SK-N-SH treated with all-trans-retinoic acid at 6 μM for 48 hours (cell line): ENCODE measurements around the gene ESYT1.

Experiments
- ESRRG ChIP-seq: fragments of 250-450 bp; sonication (Bioruptor Pico); IDR thresholded peaks from 2 replicates; pipeline ENCODE4 v1.6.1; 2021; ENCODE audit warnings: mild to moderate bottlenecking
- ISL1 ChIP-seq: fragments of 250-450 bp; sonication (Bioruptor Pico); IDR thresholded peaks from 2 replicates; pipeline ENCODE4 v2.1.2; 2022; ENCODE audit warnings: mild to moderate bottlenecking, moderate library complexity
- OSR1 ChIP-seq: fragments of 250-450 bp; sonication (Bioruptor Pico); IDR thresholded peaks from 2 replicates; pipeline ENCODE4 v1.8.0; 2022; ENCODE audit warnings: moderate library complexity, mild to moderate bottlenecking, inconsistent platforms
- PPARA ChIP-seq: fragments of 250-450 bp; sonication (Bioruptor Pico); IDR thresholded peaks from 2 replicates; pipeline ENCODE4 v1.5.0; 2020; ENCODE audit warnings: mild to moderate bottlenecking, borderline replicate concordance
- SNAI2 ChIP-seq: fragments of 250-450 bp; sonication (Bioruptor Pico); IDR thresholded peaks from 2 replicates; pipeline ENCODE4 v1.5.0; 2020; ENCODE audit warnings: mild to moderate bottlenecking, moderate library complexity
- TCF4 ChIP-seq: fragments of 250-450 bp; sonication (Bioruptor Pico); IDR thresholded peaks from 2 replicates; pipeline ENCODE4 v1.8.0; 2021; ENCODE audit warnings: mild to moderate bottlenecking, moderate library complexity, borderline replicate concordance
- ZFP3 ChIP-seq: fragments of 250-450 bp; sonication (Bioruptor Pico); IDR thresholded peaks from 2 replicates; pipeline ENCODE4 v1.5.0; 2020; ENCODE audit warnings: mild to moderate bottlenecking, moderate library complexity
- ZFP30 ChIP-seq: fragments of 450-650 bp; formaldehyde crosslinking; IDR thresholded peaks from 2 replicates; pipeline ENCODE4 v1.5.0; 2022; ENCODE audit warnings: mild to moderate bottlenecking, moderate library complexity
- ZNF8 ChIP-seq: fragments of 450-650 bp; formaldehyde crosslinking; IDR thresholded peaks from 2 replicates; pipeline ENCODE4 v1.5.0; 2020; ENCODE audit warnings: mild to moderate bottlenecking, moderate library complexity
- TF ChIP-seq, protein P1 (sequence below): fragments of 250-450 bp; sonication (Bioruptor Pico); IDR thresholded peaks from 2 replicates; pipeline ENCODE4 v1.5.1; 2020; ENCODE audit warnings: low read depth, mild to moderate bottlenecking, moderate library complexity
- TF ChIP-seq, protein P2 (sequence below): fragments of 250-450 bp; sonication (Bioruptor Pico); IDR thresholded peaks from 2 replicates; pipeline ENCODE4 v1.8.0; 2020; ENCODE audit warnings: mild to moderate bottlenecking, moderate library complexity, borderline replicate concordance

DNA sequence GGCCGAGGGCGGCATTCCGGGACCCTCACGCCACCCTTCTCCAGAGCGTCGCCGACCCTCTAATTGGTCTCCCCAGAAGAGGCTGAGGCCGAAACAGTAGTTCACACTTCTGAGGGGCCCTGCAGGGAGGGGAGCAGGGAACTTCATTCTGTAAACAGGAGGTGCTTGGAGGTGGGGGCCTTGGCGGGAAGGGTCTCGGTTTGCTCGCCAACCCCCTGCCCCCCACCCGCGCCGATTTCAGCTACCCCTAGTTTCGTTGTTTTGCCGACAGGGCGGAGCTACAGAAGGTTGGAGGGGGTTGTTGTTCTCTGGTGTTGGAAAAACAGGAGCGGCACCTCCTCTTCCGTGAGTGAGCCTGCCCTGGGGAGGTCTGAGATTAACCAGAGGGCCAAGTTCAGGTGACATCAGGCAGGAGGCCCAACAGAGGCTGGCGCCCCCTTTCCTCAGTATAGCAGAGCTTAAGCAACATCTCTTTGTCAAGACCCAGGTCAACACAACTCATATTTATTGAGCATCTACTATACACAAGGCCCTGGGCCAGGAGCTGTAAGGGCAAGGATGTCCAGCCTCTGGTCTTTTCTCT lies 47.4 kb upstream of the ESYT1 start:
- TF ChIP-seq ZFP30 (CRISPR knock-in tag) (no peak), ISL1 (CRISPR knock-in tag) (no peak), ZFP3 (CRISPR knock-in tag) (no peak), PPARA (CRISPR knock-in tag) (no peak), TCF4 (CRISPR knock-in tag) (no peak), ESRRG (CRISPR knock-in tag) (no peak), SNAI2 (CRISPR knock-in tag) (no peak), ZNF8 (CRISPR knock-in tag) (no peak), OSR1 (no peak)
- TF ChIP-seq, protein P1, sequence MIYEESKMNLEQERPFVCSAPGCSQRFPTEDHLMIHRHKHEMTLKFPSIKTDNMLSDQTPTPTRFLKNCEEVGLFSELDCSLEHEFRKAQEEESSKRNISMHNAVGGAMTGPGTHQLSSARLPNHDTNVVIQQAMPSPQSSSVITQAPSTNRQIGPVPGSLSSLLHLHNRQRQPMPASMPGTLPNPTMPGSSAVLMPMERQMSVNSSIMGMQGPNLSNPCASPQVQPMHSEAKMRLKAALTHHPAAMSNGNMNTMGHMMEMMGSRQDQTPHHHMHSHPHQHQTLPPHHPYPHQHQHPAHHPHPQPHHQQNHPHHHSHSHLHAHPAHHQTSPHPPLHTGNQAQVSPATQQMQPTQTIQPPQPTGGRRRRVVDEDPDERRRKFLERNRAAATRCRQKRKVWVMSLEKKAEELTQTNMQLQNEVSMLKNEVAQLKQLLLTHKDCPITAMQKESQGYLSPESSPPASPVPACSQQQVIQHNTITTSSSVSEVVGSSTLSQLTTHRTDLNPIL (CRISPR knock-in tag), result no peak
- TF ChIP-seq, protein P2, sequence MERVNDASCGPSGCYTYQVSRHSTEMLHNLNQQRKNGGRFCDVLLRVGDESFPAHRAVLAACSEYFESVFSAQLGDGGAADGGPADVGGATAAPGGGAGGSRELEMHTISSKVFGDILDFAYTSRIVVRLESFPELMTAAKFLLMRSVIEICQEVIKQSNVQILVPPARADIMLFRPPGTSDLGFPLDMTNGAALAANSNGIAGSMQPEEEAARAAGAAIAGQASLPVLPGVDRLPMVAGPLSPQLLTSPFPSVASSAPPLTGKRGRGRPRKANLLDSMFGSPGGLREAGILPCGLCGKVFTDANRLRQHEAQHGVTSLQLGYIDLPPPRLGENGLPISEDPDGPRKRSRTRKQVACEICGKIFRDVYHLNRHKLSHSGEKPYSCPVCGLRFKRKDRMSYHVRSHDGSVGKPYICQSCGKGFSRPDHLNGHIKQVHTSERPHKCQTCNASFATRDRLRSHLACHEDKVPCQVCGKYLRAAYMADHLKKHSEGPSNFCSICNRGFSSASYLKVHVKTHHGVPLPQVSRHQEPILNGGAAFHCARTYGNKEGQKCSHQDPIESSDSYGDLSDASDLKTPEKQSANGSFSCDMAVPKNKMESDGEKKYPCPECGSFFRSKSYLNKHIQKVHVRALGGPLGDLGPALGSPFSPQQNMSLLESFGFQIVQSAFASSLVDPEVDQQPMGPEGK (CRISPR knock-in tag), result no peak
